Stimulated activated CD4-positive, alpha-beta T cell treated with anti-CD3 and anti-CD28 coated beads, TNF-alpha, amount 100 ng/mL, for 1 hour (primary cell): ENCODE results near the gene TACR2.

Experiments used
- DNase-seq, 3 donors: peaks; one replicate each; pipeline ENCODE4 v3.0.0-alpha.2; 2020; ENCODE audit warnings: low read depth in 3 of 3, low spot score in 1 of 3

Gene TACR2

DNA sequence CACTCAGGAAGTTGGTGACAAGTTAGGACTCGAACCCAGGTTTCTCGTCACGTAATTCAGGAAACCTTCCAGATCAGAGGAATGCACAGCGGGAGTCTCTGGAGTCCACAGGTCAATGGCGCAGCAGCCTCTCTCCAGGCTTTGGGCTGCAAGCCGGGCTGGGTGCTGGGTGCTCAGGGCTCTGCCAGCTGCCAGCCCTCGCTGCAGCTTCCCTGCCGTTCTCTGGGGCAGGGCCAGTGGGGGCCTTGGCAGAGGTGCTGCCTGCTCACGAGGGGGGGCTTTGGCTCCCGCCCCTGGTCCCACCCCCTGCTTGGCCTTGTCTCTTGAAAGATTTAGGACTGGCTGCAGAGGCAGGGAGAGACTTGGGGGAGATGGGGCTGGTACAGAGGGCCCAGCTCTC lies at the start of gene TACR2:
TACR2 (minus strand) TSS at position 224 of the 400 bp plus-strand sequence. CDS start 595 bp downstream, outside the sequence.
- DNase-seq, result no peak

DNA sequence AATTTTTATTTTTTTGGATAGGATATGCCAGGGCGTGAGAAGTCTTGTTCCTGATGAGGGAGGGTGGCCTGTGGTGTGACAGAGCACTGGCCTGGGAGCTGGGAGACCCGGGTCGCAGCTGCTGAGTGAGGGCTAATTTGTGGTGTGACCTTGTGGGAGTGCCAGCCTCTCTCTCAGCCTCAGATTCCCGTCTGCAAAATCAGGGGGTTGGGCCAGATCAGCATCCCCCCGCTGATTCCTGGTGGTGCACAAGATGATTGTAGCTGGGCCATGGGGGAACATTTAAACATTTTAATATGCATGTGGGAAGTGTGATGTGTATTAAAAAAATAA lies 49.4 kb upstream of the TACR2 start:
- DNase-seq, result no peak

DNA sequence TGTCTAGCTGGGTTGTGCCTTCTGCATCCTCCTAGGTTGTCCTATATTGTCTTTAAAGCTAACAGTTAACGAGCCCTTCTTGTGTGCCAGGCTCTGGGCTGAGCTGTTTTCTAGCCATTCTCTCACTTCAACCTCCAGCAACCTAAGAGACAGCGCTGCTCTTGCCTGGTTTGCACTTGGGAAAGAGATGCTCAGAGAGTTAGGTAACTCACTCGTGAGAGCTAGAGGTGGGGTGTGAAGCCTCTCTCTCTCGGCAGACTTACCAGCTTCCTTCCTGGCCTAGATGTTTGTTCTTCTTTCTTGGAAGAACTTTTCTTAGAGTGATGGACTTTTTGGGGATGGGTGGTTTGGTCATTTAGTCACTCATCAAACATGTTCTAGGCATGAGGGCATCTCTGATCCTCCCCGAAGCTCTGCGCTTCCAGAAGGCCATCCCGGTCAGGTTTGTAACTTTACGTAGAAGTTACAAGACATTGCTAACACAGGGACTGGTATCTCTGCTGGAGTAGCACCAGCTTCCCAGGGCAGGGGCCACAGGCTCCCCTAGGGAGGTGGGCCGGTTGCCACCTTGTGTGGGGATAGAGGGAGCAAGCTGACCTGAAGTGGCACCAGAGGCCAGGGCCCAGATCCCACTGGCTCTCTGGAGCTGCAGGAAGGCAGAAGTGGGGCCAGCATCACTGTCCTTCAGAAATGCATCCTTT lies 48.9 kb upstream of the TACR2 start:
- DNase-seq, result no peak

DNA sequence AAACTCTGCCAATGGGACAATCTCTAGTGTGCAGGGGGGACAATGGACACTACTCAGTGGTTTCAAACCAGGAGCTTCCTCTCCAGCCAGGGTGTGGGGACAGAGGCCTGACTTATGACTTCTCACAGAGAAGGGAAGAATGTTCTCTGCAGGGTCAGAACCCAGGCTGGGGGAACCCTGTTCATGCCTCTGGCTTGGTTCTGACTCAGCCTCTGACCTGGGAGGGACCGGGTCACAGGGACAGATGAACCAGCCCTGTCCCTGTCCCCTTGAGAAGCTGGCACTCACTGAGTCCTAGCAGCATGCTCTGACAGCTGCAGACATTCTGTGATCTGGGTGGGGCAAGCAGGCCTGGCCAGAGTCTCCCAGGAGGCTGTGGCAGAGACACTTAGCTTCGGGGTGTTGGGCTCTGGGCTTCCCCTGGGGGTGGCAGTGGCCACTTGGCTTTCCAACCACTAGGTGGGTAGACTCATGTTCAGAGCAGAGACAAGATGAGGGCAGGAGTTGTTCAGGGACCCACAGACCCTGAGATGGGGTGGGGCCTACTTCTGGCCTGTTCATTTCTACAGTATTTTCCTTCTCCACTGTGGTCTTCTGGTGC lies 48.2 kb upstream of the TACR2 start:
- DNase-seq, result no peak

DNA sequence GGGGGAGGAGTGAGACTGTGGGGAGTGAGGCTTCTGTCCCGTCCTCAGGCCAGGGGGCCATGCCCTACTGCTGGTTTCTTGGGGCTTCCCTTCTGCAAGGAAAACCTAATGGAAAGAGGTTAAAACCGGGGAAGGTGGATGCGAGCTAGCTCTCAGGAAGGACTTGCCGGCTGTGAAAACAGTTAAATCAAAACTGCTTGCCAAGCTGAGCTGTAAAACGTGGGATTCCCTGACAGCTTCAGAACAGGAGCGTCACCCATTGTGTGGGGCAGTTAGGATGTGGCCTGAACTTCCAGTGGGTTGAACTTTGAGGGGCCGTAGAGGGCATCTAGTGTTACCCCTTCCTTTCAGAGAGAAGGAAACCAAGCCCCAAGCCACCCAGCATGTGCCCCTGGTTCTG lies 47.7 kb upstream of the TACR2 start:
- DNase-seq, result no peak

DNA sequence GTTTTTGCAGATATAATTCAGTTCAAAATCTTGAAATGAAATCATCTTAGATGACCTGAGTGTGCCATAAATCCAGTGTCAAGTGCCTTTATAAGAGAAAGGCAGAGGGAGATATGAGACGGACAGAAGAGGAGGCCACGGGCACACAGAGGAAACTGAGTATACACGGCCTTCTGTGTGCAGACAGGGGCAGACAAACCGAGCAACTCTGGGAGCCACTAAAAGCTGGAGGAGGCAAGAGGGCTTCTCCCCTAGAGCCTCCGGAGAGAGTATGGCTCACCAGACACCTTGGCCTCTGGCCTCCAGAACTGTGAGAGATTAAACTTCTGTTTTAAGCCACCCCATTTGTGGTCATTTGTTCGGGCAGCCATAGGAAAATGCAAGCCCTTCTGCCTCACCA lies 47.2 kb upstream of the TACR2 start:
- DNase-seq, result no peak

DNA sequence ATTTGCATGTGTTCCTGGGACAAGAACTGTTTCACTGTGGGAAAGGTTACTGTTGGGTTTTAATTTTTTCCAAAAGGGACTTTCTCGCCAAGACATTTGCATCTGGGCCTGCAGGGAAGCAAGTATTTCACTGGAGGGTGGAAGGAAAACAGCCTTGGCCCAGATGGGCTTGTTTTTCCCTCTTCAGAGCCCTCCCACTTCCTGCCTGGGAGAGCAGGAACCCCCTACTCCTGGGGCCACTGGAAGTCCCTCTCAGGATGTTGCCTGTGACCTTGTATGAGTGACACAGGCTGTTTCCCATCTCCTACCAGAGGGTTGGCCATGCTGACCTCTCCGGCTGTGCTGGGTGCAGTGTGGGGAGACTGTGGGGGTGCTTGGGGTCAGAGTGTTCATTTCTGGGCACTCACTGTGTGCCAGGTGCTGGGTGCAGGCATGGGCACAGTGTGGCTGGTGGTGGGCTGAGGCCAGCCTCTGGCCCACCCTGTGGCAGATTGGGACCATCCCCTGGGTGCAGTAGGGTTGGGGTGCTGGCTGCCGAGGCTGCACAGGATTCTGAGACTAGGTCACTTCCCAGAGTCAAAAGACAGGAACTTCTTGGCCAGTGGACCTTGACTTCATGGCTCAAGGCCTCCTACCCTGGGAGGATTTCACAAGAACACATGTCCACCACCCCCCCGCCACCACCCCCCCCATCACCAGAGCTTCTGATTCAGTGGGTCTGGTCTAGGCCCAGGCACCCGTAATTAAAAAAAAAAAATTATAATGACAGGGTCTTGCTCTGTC lies 44.7 kb upstream of the TACR2 start:
- DNase-seq, result no peak

DNA sequence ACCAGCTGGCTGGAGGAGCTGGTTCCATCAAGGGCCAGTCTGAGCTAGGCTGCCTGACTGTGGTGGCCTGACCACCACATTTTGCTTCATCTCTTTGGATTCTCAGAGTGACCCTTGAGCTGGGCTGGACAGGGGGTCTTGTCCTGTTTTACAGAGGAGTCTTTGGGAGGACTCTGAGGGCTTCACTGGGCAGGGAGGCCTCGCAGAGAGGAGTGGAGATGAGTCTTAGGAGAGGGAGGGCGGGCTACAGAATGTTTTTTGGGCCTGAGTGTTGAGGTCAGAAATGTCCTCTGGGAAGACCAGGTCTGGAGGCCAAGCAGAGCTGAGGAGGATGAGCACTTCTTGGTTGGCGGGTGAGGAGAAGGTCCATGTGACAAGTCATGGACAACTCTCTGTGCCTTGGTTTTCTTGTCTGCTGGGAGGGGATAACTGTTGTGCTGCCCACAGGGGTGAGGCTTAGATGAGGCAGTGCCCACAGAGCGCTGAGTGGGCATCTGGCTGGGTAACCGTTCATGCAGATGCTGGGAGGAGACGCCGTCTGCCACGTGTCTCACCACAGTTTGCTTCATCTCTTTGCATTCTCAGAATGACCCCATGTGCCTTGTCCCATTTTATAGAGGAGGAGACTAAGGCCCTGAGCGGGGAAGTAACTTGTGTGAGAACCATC lies 44.0 kb upstream of the TACR2 start:
- DNase-seq, result no peak

DNA sequence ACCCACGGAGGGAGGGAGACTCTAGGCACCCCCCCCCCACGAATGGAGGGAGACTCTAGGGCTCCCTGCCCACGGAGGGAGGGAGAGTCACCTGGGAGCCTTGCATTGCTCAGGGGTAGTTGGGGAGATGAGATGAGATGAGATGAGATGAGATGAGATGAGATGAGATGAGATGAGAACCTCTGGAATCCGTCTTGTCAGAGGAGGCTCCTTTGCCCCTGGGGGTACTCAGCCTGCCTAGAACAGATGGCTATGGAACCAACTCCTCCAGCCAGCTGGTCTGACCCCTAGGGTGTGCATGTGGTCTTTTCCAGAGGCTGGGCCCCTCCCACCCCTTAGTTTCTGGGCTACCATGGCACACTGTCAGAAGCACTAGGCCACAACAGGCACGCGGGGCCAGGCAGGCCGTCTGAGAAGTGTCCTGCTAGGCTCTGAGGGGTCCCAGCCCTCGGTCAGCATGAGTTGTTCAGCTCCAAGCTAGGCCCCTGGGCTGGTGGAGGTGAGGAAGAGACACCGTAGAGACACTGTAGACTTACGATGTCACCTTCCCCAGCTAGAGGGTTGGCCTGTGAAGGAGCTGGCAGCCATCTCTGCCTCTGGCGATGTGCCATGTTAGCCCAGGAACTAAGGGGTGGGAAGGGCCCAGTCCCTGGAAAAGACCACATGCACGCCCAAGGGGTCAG lies 43.3 kb upstream of the TACR2 start:
- no peak for DNase-seq

DNA sequence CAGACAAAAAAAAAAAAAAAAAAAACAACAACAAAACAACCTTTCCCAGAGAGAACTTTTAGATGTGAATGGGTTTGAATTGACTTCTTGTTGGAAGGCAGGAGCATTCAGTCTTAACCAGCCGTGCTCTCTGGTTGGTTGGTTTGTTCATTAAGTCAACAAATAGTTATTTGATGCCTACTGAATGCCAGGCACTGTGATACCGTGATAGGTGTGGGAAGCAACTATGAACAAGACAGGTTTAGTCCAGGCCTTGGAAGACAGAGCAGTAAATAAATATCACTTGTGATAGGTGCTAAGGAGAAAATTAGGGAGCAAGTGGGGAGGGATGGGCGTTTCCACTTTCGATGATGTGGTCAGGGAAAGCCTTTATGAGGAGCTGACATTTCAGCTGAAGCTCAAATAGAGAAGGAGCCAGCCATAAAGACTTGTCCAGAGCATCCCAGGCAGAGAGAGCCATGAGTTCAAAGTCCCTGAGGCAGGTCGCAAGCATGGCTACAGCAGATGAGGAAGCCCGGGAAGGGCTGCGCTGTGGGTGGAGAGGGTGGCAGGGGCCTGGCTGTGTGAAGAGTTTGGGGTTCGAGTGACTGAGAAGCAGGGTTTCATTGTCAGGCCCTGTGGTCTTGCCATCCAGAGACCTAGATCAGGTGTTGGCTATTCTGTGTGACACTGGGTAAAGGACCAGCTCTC lies 42.5 kb upstream of the TACR2 start:
- no peak for DNase-seq

DNA sequence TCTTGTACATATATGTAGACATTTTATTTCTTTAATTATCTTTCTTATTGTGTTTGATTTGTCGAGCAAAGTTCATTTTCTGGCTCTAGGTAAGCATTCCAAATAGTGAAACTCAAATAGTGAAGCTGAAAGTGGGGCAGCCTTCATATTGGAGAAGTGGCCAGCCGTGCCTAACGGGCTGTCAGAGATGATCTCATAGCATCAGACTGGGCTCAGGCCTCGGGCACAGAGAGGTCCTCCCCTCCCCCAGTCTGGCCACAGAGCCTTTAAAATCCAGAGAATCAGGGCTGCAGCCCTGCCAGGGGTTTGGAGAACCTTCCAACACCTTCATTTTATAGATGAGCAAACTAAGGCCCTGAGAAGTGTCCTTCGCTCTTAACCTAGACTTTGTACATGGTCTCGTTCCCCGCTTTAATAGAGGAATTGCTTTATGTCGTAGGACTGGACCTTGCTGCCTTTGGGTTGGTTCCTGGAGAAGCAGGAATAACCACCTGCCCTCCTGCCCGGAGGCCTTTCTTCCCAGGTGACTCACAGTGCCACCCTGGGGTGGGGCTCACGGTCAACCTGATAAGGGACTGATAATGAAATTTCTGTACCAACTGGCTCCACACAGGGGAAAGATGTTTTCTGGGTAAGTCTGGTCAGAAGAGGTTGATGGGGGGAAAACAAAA lies 41.8 kb upstream of the TACR2 start:
- DNase-seq, result no peak

DNA sequence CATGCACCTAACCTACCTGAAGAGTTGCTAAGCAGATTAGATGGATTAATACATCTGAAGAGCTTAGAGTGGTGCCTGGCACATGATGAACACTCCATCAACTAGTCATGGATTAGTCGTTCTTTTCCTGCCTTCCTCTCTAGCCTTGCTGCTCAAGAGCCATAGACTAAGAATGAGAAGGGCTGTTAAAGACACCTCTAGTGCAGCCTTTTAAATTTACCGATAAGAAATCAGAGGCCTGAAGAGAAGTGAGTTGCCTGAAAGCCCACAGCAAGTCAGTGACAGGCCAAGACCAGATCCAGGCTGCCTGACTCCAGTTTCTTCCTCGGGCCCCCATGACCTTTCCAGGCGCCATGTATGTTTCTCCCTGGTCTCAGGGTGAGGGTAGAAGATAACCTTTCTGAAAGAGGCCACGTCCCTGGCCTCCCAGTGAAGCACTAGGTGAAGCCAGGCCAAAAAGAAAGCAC lies 41.1 kb upstream of the TACR2 start:
- no peak for DNase-seq

DNA sequence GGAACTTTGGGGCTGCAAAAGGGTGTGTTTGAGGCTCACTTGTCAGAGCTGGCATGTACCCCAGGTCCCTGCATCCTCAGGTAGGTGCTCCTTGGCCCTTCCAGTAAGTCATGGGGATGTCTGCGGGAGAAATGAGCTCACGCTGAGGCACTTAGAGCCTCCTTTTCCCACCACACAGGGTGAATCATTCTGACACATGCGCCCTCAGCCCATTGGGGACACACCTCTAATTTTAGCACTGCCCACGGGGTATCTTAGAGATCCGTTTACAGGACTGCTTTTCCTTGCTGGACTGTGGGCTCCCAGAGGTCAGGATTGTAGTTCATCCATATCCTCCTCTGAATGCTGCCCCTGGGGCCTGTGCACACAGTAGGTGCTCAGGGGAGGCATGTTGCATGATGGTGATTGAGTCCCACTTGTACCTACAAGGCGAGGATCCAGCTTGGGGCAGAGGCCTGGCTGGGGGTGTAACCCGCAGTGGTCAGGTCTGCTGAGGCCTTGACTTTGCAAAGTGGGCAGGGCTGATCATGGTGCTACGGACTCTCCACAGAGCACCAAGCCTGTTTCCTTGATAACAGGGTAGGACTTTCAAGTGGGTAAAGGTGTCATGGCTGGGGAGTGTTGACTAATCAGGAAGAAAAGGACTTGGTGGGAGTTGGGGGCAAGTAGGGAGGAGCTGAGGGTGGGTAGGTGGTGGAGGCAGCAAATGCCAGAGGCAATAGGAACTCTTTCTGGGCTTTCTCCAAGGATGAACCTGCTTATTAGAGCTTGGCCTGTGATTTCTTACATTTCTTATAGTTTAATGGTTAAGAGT lies 40.4 kb upstream of the TACR2 start:
- no peak for DNase-seq

DNA sequence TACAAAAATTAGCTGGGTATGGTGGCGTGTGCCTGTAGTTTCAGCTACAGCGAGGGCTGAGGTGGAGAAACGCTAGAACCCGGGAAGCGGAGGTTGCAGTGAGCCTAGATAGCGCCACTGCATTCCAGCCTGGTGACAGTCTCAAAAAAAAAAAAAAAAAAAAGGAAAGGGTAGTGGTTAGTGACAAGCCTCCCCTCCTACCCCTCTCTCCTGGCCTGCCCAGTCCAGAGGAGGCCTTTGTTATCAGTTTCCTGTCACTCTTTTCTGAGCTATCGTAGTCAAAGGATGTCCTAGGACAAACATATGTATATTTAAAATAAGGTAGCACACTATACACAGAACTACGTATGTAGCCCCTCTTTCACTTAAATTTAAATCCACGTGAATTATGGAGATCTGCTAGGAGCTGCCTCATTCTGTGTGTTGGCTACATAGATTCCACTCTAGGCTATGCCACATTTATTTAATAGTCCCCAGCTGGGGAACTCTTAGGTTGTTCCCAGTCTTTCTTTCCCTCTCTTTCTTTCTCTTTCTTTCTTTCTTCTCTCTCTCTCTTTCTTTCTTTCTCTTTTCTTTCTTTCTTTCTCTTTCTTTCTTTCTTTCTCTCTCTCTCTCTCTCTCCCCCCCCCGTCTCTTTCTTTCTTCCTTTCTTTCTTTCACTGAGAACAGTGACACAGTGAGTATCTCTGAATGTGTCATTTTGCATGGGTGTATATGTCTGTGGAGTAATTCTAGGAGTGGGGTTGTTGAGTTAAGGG lies 38.5 kb upstream of the TACR2 start:
- DNase-seq, result no peak

DNA sequence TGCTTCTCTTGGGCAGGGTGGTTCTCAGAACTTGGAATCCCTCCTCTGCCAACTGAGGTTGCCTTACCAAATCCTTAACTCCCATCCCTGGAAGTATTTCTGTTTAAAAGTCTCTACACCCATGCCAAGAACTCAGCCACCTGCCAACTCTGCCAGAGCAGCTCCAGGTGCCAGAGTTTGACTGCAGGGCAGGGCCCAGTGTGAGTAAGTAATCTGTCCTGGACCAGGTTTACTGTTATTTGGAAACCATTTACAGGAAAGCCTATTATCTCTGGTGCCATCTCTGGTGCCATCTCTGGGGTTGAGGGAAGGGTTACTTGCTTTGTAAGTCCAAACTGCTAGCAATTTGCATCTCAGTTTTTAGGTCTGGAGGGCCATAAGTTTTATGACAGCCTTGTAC lies 37.1 kb upstream of the TACR2 start:
- DNase-seq, result no peak

DNA sequence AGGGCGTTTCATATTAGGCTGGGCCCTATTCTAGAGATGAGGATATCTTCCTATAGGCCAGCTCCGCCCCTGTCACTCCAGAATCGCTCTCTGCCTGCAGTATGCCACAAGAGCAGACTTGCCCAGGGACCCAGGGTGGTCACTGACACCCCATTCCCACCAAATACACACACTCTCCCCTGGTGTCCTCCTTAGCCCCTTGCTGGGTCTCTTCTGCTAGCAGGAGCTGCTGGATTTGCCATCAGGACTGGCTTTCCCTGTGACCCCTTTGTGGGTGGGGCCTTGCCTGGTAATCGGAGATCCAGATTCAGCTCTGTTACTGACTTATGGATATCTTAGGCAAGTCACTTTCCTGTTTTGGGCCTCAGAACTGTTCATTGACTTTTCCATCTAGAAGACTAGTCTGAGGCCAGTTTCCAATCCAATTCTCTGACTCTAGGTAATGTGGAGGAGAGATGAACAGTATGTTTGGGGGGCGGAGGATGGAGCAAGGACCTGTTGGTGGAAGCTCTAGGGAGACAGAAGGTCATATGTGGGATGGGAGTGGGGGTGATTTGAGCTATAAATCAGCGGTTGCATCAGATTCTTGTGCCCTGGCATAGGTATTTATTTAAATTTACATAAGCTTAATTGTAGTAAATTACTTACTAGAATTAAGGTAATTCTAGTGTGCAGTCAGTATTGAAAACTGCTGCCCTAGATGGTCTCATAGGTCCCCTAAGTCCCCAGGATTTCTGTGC lies 36.1 kb upstream of the TACR2 start:
- no peak for DNase-seq

DNA sequence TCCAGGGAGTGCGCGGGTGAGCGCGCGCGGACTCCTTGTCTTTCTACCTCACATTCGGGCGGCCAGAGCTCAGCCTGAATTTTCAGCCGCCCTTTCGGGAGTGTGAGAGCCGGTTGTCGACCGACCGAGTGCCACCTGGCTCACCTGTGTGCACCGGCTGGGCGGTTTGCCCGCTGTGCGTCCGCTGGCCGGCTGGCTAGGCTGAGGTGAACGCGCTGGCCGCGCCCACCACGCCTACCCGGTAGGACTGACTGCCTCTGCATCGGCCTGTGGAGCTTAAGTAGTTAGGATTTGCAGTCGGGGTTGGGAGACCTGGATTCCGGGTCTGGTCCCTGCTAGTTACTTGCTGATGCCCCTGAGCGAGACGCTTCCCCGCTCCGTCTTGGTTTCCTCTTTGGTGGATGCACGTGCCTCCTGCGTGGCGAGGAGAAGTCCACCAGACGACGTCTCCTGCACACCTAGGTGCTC lies 35.1 kb upstream of the TACR2 start:
- DNase-seq, result no peak
